ENCODE measurements around the gene MDGA2.

MDGA2 gene

GRCh38 chr14:47366006-47366405 lies 309.4 kb downstream of the MDGA2 start:
- intact Hi-C loops (cut with DNase I; ENCODE audit: low total_unique reads), result no loop called here
- H3K27ac ChIP-seq, result no peak overlapping the region
- TF ChIP-seq CTCF (IDR thresholded peaks at IDR 0.05), result no peak

GRCh38 chr14:47365233-47365632 lies 310.2 kb downstream of the MDGA2 start:
- intact Hi-C loops (cut with DNase I; ENCODE audit: low total_unique reads), result no loop called here
- Histone ChIP-seq H3K27me3 (no peaks in the 10 kb centered on the region), H3K4me1 (no peaks in the 10 kb centered on the region), H3K36me3 (no peaks in the 10 kb centered on the region), H3K27ac (no peak overlapping the region), H3K4me3 (no peak overlapping the region), H3K9me3 (no peaks in the 10 kb centered on the region)
- no peak for DNase-seq
- TF ChIP-seq CTCF (IDR thresholded peaks at IDR 0.05), result no peak

More at GRCh38 chr14:47366006-47366405, 309.4 kb downstream of the MDGA2 start:
- H3K27me3 ChIP-seq, result no peaks in the 10 kb centered on the region
- H3K4me1 ChIP-seq, result no peaks in the 10 kb centered on the region
- no peak for DNase-seq
- no peak overlapping the region for H3K4me3 ChIP-seq
- H3K36me3 ChIP-seq, result no peaks in the 10 kb centered on the region
- no peaks in the 10 kb centered on the region for H3K9me3 ChIP-seq

GRCh38 chr14:47353186-47353585 lies 322.2 kb downstream of the MDGA2 start:
- H3K4me3 ChIP-seq, result no peak overlapping the region
- H3K27ac ChIP-seq, result no peak overlapping the region
- intact Hi-C loops (cut with DNase I; ENCODE audit: low total_unique reads), result no loop called here
- no peaks in the 10 kb centered on the region for H3K27me3 ChIP-seq
- H3K4me1 ChIP-seq, result no peaks in the 10 kb centered on the region
- DNase-seq, result no peak
- no peak for TF ChIP-seq CTCF (IDR thresholded peaks at IDR 0.05)
- no peaks in the 10 kb centered on the region for H3K9me3 ChIP-seq
- no peaks in the 10 kb centered on the region for H3K36me3 ChIP-seq

GRCh38 chr14:47346849-47347248 lies 328.6 kb downstream of the MDGA2 start:
- Histone ChIP-seq H3K27me3 (no peaks in the 10 kb centered on the region), H3K9me3 (no peaks in the 10 kb centered on the region), H3K4me1 (no peaks in the 10 kb centered on the region), H3K36me3 (no peaks in the 10 kb centered on the region), H3K4me3 (no peak overlapping the region), H3K27ac (no peak overlapping the region)
- TF ChIP-seq CTCF (IDR thresholded peaks at IDR 0.05), result no peak
- no peak for DNase-seq
- intact Hi-C loops (cut with DNase I; ENCODE audit: low total_unique reads), result no loop called here

- no peak for DNase-seq
- Histone ChIP-seq H3K9me3 (no peaks in the 10 kb centered on the region), H3K4me1 (no peaks in the 10 kb centered on the region), H3K36me3 (no peaks in the 10 kb centered on the region), H3K27me3 (no peaks in the 10 kb centered on the region), H3K4me3 (no peak overlapping the region), H3K27ac (no peak overlapping the region)
- TF ChIP-seq CTCF (IDR thresholded peaks at IDR 0.05), result no peak
- intact Hi-C loops (cut with DNase I; ENCODE audit: low total_unique reads), result no loop called here
Observed at GRCh38 chr14:47345016-47345415, 330.4 kb downstream of the MDGA2 start.

- intact Hi-C loops (cut with DNase I; ENCODE audit: low total_unique reads), result no loop called here
- Histone ChIP-seq H3K27ac (no peak overlapping the region), H3K9me3 (no peaks in the 10 kb centered on the region), H3K4me3 (no peak overlapping the region), H3K4me1 (peaks cover 0 to 7% (median 0%) of the 10 kb centered on the region in 4 donors), H3K36me3 (no peaks in the 10 kb centered on the region), H3K27me3 (no peaks in the 10 kb centered on the region)
- DNase-seq, result no peak
- TF ChIP-seq CTCF (IDR thresholded peaks at IDR 0.05), result no peak
Observed at GRCh38 chr14:47332939-47333338, 342.5 kb downstream of the MDGA2 start.

Data from tibial artery (tissue), 4 donors.